ENCODE results near the gene MYRIP.

MYRIP gene

GRCh38 chr3:39977058-39977794 lies 167.8 kb downstream of the MYRIP start:
- no peak overlapping the region for H3K27ac ChIP-seq (ENCODE audit: insufficient read depth, low read length, poor library complexity, severe bottlenecking)
- no peaks in the 10 kb centered on the region for H3K36me3 ChIP-seq (ENCODE audit: control insufficient read depth, insufficient read depth, low read length)
- H3K4me1 ChIP-seq (ENCODE audit: control insufficient read depth, insufficient read depth, low read length, poor library complexity, severe bottlenecking) = no peaks in the 10 kb centered on the region
- no peaks in the 10 kb centered on the region for H3K9me3 ChIP-seq (ENCODE audit: control insufficient read depth, low read length)
- DNase-seq = no peak
- H3K27me3 ChIP-seq (replicated peaks; ENCODE audit: control insufficient read depth, insufficient read depth, low read length, poor library complexity, severe bottlenecking) = no peaks in the 10 kb centered on the region
- H3K4me3 ChIP-seq (ENCODE audit: insufficient read depth, low read depth, low read length, poor library complexity, severe bottlenecking) = no peak overlapping the region

GRCh38 chr3:39978308-39978707 lies 168.9 kb downstream of the MYRIP start:
- no peak overlapping the region for H3K27ac ChIP-seq (ENCODE audit: insufficient read depth, low read length, poor library complexity, severe bottlenecking)
- H3K4me1 ChIP-seq (ENCODE audit: control insufficient read depth, insufficient read depth, low read length, poor library complexity, severe bottlenecking) = no peaks in the 10 kb centered on the region
- DNase-seq = no peak
- H3K9me3 ChIP-seq (ENCODE audit: control insufficient read depth, low read length) = no peaks in the 10 kb centered on the region
- H3K4me3 ChIP-seq (ENCODE audit: insufficient read depth, low read depth, low read length, poor library complexity, severe bottlenecking) = no peak overlapping the region
- H3K27me3 ChIP-seq (replicated peaks; ENCODE audit: control insufficient read depth, insufficient read depth, low read length, poor library complexity, severe bottlenecking) = no peaks in the 10 kb centered on the region
- H3K36me3 ChIP-seq (ENCODE audit: control insufficient read depth, insufficient read depth, low read length) = no peaks in the 10 kb centered on the region

- Histone ChIP-seq H3K27me3 (replicated peaks; ENCODE audit: control insufficient read depth, insufficient read depth, low read length, poor library complexity, severe bottlenecking) (no peaks in the 10 kb centered on the region), H3K4me3 (ENCODE audit: insufficient read depth, low read depth, low read length, poor library complexity, severe bottlenecking) (no peak overlapping the region), H3K9me3 (ENCODE audit: control insufficient read depth, low read length) (no peaks in the 10 kb centered on the region), H3K36me3 (ENCODE audit: control insufficient read depth, insufficient read depth, low read length) (no peaks in the 10 kb centered on the region), H3K27ac (ENCODE audit: insufficient read depth, low read length, poor library complexity, severe bottlenecking) (no peak overlapping the region), H3K4me1 (ENCODE audit: control insufficient read depth, insufficient read depth, low read length, poor library complexity, severe bottlenecking) (no peaks in the 10 kb centered on the region)
- DNase-seq = no peak
These were observed 170.6 kb downstream of the MYRIP start for GRCh38 chr3:39980058-39980457.

GRCh38 chr3:39980781-39981180 lies 171.4 kb downstream of the MYRIP start:
- no peaks in the 10 kb centered on the region for H3K9me3 ChIP-seq (ENCODE audit: control insufficient read depth, low read length)
- H3K27ac ChIP-seq (ENCODE audit: insufficient read depth, low read length, poor library complexity, severe bottlenecking) = no peak overlapping the region
- no peaks in the 10 kb centered on the region for H3K4me1 ChIP-seq (ENCODE audit: control insufficient read depth, insufficient read depth, low read length, poor library complexity, severe bottlenecking)
- DNase-seq = no peak
- no peaks in the 10 kb centered on the region for H3K27me3 ChIP-seq (replicated peaks; ENCODE audit: control insufficient read depth, insufficient read depth, low read length, poor library complexity, severe bottlenecking)
- H3K4me3 ChIP-seq (ENCODE audit: insufficient read depth, low read depth, low read length, poor library complexity, severe bottlenecking) = no peak overlapping the region
- no peaks in the 10 kb centered on the region for H3K36me3 ChIP-seq (ENCODE audit: control insufficient read depth, insufficient read depth, low read length)

GRCh38 chr3:39981547-39982184 lies 172.3 kb downstream of the MYRIP start:
- Histone ChIP-seq H3K27ac (ENCODE audit: insufficient read depth, low read length, poor library complexity, severe bottlenecking) (no peak overlapping the region), H3K4me3 (ENCODE audit: insufficient read depth, low read depth, low read length, poor library complexity, severe bottlenecking) (no peak overlapping the region), H3K27me3 (replicated peaks; ENCODE audit: control insufficient read depth, insufficient read depth, low read length, poor library complexity, severe bottlenecking) (no peaks in the 10 kb centered on the region), H3K36me3 (ENCODE audit: control insufficient read depth, insufficient read depth, low read length) (no peaks in the 10 kb centered on the region), H3K9me3 (ENCODE audit: control insufficient read depth, low read length) (no peaks in the 10 kb centered on the region), H3K4me1 (ENCODE audit: control insufficient read depth, insufficient read depth, low read length, poor library complexity, severe bottlenecking) (no peaks in the 10 kb centered on the region)
- DNase-seq = no peak

GRCh38 chr3:39982665-39983357 lies 173.4 kb downstream of the MYRIP start:
- no peak overlapping the region for H3K27ac ChIP-seq (ENCODE audit: insufficient read depth, low read length, poor library complexity, severe bottlenecking)
- no peaks in the 10 kb centered on the region for H3K9me3 ChIP-seq (ENCODE audit: control insufficient read depth, low read length)
- no peak overlapping the region for H3K4me3 ChIP-seq (ENCODE audit: insufficient read depth, low read depth, low read length, poor library complexity, severe bottlenecking)
- no peak for DNase-seq
- H3K27me3 ChIP-seq (replicated peaks; ENCODE audit: control insufficient read depth, insufficient read depth, low read length, poor library complexity, severe bottlenecking) = no peaks in the 10 kb centered on the region
- no peaks in the 10 kb centered on the region for H3K4me1 ChIP-seq (ENCODE audit: control insufficient read depth, insufficient read depth, low read length, poor library complexity, severe bottlenecking)
- H3K36me3 ChIP-seq (ENCODE audit: control insufficient read depth, insufficient read depth, low read length) = no peaks in the 10 kb centered on the region

- Histone ChIP-seq H3K27ac (ENCODE audit: insufficient read depth, low read length, poor library complexity, severe bottlenecking) (no peak overlapping the region), H3K4me1 (ENCODE audit: control insufficient read depth, insufficient read depth, low read length, poor library complexity, severe bottlenecking) (no peaks in the 10 kb centered on the region), H3K9me3 (ENCODE audit: control insufficient read depth, low read length) (no peaks in the 10 kb centered on the region), H3K27me3 (replicated peaks; ENCODE audit: control insufficient read depth, insufficient read depth, low read length, poor library complexity, severe bottlenecking) (no peaks in the 10 kb centered on the region), H3K4me3 (ENCODE audit: insufficient read depth, low read depth, low read length, poor library complexity, severe bottlenecking) (no peak overlapping the region), H3K36me3 (ENCODE audit: control insufficient read depth, insufficient read depth, low read length) (no peaks in the 10 kb centered on the region)
- no peak for DNase-seq
These were observed 180.3 kb downstream of the MYRIP start for GRCh38 chr3:39989746-39990145.

- H3K27me3 ChIP-seq (replicated peaks; ENCODE audit: control insufficient read depth, insufficient read depth, low read length, poor library complexity, severe bottlenecking) = no peaks in the 10 kb centered on the region
- H3K4me1 ChIP-seq (ENCODE audit: control insufficient read depth, insufficient read depth, low read length, poor library complexity, severe bottlenecking) = no peaks in the 10 kb centered on the region
- H3K4me3 ChIP-seq (ENCODE audit: insufficient read depth, low read depth, low read length, poor library complexity, severe bottlenecking) = no peak overlapping the region
- no peaks in the 10 kb centered on the region for H3K36me3 ChIP-seq (ENCODE audit: control insufficient read depth, insufficient read depth, low read length)
- no peaks in the 10 kb centered on the region for H3K9me3 ChIP-seq (ENCODE audit: control insufficient read depth, low read length)
- DNase-seq = no peak
- no peak overlapping the region for H3K27ac ChIP-seq (ENCODE audit: insufficient read depth, low read length, poor library complexity, severe bottlenecking)
These were observed 181.1 kb downstream of the MYRIP start for GRCh38 chr3:39990532-39990931.

- Histone ChIP-seq H3K27ac (ENCODE audit: insufficient read depth, low read length, poor library complexity, severe bottlenecking) (no peak overlapping the region), H3K36me3 (ENCODE audit: control insufficient read depth, insufficient read depth, low read length) (no peaks in the 10 kb centered on the region), H3K27me3 (replicated peaks; ENCODE audit: control insufficient read depth, insufficient read depth, low read length, poor library complexity, severe bottlenecking) (no peaks in the 10 kb centered on the region), H3K4me3 (ENCODE audit: insufficient read depth, low read depth, low read length, poor library complexity, severe bottlenecking) (no peak overlapping the region), H3K9me3 (ENCODE audit: control insufficient read depth, low read length) (no peaks in the 10 kb centered on the region), H3K4me1 (ENCODE audit: control insufficient read depth, insufficient read depth, low read length, poor library complexity, severe bottlenecking) (no peaks in the 10 kb centered on the region)
- no peak for DNase-seq
These were observed 199.4 kb downstream of the MYRIP start for GRCh38 chr3:40008796-40009195.

GRCh38 chr3:40009991-40010390 lies 200.6 kb downstream of the MYRIP start:
- Histone ChIP-seq H3K4me3 (ENCODE audit: insufficient read depth, low read depth, low read length, poor library complexity, severe bottlenecking) (no peak overlapping the region), H3K4me1 (ENCODE audit: control insufficient read depth, insufficient read depth, low read length, poor library complexity, severe bottlenecking) (no peaks in the 10 kb centered on the region), H3K27me3 (replicated peaks; ENCODE audit: control insufficient read depth, insufficient read depth, low read length, poor library complexity, severe bottlenecking) (no peaks in the 10 kb centered on the region), H3K27ac (ENCODE audit: insufficient read depth, low read length, poor library complexity, severe bottlenecking) (no peak overlapping the region), H3K36me3 (ENCODE audit: control insufficient read depth, insufficient read depth, low read length) (no peaks in the 10 kb centered on the region), H3K9me3 (ENCODE audit: control insufficient read depth, low read length) (no peaks in the 10 kb centered on the region)
- DNase-seq = no peak

All from effector memory CD4-positive, alpha-beta T cell (primary cell).